ENCODE measurements around the gene SFXN2. TPM values are rescaled to one million over a fixed set of nuclear protein-coding genes. Genes with fewer than 3 reads are reported as not detected.

SFXN2 gene
- total and polyA plus RNA-seq, 2 experiments from 2014 or later: 12.3 to 17.5 TPM

DNA sequence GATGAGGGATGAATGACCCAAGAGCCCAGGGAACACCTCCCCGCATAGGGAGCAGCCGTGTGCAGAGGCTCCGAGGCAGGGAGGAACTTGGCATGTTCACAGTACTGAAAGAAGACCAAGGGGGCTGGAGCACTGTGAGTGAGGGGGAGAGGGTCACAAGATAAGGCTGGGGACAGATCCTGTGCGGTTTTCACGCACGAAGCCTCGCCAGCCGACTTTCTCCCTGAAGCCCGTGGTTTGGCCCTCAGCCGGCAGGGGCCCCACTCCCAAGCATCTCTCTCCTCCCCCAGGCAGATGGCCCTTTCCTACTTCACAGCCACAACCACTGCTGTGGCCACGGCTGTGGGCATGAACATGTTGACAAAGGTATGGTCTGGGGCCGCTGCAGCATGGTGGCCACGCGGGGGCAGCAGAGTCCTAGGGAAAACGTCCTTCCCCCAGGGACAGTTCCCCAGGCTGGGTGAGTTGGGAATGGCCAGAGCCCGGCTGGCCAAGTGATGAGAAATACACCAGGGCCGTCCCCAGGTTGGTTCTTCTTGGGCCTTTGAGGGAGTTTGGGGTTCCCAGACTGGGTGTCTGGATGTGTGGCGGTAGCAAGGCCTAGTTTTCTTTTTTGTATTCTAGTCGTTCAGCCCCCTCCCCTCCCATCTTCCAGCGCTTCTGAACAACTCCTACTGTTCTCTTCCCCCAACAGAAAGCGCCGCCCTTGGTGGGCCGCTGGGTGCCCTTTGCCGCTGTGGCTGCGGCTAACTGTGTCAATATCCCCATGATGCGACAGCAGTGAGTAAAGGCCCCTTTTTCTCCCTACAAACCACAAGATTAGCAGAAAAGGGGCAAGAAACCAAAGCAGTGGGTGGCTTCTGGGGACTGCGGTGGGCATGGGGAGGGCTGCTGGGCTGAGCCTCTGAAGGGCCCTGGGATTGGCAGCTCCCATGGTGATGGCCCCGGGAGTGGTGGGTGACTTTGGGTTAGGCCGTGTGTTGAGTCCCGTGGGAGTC is 14.9 kb downstream of the SFXN2 start:
- no peak overlapping the region for H3K4me2 ChIP-seq
- peak; percentile 91 for DNase-seq (ENCODE audit: low spot score)
- TF ChIP-seq EZH2 (IDR thresholded peaks at IDR 0.05; ENCODE audit: borderline replicate concordance) (no peak), EZH2phosphoT487 (IDR thresholded peaks at IDR 0.05; ENCODE audit: low read depth, severe bottlenecking, unreplicated experiment) (no peak)
- TF ChIP-seq, protein P1, sequence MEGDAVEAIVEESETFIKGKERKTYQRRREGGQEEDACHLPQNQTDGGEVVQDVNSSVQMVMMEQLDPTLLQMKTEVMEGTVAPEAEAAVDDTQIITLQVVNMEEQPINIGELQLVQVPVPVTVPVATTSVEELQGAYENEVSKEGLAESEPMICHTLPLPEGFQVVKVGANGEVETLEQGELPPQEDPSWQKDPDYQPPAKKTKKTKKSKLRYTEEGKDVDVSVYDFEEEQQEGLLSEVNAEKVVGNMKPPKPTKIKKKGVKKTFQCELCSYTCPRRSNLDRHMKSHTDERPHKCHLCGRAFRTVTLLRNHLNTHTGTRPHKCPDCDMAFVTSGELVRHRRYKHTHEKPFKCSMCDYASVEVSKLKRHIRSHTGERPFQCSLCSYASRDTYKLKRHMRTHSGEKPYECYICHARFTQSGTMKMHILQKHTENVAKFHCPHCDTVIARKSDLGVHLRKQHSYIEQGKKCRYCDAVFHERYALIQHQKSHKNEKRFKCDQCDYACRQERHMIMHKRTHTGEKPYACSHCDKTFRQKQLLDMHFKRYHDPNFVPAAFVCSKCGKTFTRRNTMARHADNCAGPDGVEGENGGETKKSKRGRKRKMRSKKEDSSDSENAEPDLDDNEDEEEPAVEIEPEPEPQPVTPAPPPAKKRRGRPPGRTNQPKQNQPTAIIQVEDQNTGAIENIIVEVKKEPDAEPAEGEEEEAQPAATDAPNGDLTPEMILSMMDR (IDR thresholded peaks at IDR 0.05; ENCODE audit: poor library complexity): peak; percentile 94
- H4K20me1 ChIP-seq (ENCODE audit: insufficient read depth, poor library complexity, severe bottlenecking): no peaks in the 10 kb centered on the region
- WGBS (ENCODE audit: low lambda C conversion rate, missing lambda C conversion rate): 63% methylated on average over 29 of the region's 30 CpGs
- H2AFZ ChIP-seq: no peak overlapping the region
- no peak overlapping the region for H3K4me3 ChIP-seq
- no peaks in the 10 kb centered on the region for H3K36me3 ChIP-seq (replicated peaks; ENCODE audit: insufficient read depth, low read depth)
- no peaks in the 10 kb centered on the region for H3K4me1 ChIP-seq (ENCODE audit: insufficient read depth)
- H3K27ac ChIP-seq: no peak overlapping the region
- H3K79me2 ChIP-seq: peaks cover under 1% of the 10 kb centered on the region
- H3K9me2 ChIP-seq (replicated peaks; ENCODE audit: insufficient read depth): no peaks in the 10 kb centered on the region
- no peaks in the 10 kb centered on the region for H3K27me3 ChIP-seq
- no peaks in the 10 kb centered on the region for H3K9me3 ChIP-seq (ENCODE audit: low read depth)

DNA sequence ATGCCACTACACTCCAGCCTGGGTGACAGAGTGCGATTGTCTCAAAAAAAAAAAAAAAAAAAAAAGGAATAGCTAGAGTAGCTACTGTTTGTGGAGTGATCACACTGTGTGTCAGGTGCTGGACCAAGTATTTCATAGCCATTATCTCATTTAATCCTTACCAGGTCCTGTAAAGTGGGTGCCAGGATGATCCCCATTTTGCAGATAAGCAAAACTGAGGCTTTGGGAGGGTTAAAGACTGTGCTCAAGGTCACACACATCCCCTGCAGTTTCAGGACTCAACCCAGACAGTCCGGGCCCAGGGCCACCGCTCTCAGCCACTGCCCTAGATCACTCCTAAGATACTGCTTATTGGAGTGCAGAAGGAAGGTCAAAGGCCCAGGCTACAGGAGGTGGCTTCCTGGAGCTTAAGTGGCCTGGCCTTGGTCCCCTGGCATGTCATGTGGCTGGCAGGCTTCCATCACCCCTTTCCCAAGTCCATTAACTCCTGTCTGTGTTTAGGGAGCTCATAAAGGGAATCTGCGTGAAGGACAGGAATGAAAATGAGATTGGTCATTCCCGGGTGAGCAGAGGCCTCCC is 16.9 kb downstream of the SFXN2 start:
- H3K27ac ChIP-seq: no peak overlapping the region
- DNase-seq (ENCODE audit: low spot score): no peak
- no peaks in the 10 kb centered on the region for H4K20me1 ChIP-seq (ENCODE audit: insufficient read depth, poor library complexity, severe bottlenecking)
- no peaks in the 10 kb centered on the region for H3K27me3 ChIP-seq
- WGBS (ENCODE audit: low lambda C conversion rate, missing lambda C conversion rate): 89% methylated on average over 5 of the region's 5 CpGs
- H3K4me2 ChIP-seq: no peak overlapping the region
- H2AFZ ChIP-seq: no peak overlapping the region
- H3K4me3 ChIP-seq: no peak overlapping the region
- H3K4me1 ChIP-seq (ENCODE audit: insufficient read depth): no peaks in the 10 kb centered on the region
- H3K9me2 ChIP-seq (replicated peaks; ENCODE audit: insufficient read depth): no peaks in the 10 kb centered on the region
- no peaks in the 10 kb centered on the region for H3K36me3 ChIP-seq (replicated peaks; ENCODE audit: insufficient read depth, low read depth)
- H3K9me3 ChIP-seq (ENCODE audit: low read depth): no peaks in the 10 kb centered on the region
- TF ChIP-seq EZH2 (IDR thresholded peaks at IDR 0.05; ENCODE audit: borderline replicate concordance) (no peak), EZH2phosphoT487 (IDR thresholded peaks at IDR 0.05; ENCODE audit: low read depth, severe bottlenecking, unreplicated experiment) (no peak)
- TF ChIP-seq, protein P1 (IDR thresholded peaks at IDR 0.05; ENCODE audit: poor library complexity): no peak
- no peaks in the 10 kb centered on the region for H3K79me2 ChIP-seq

DNA sequence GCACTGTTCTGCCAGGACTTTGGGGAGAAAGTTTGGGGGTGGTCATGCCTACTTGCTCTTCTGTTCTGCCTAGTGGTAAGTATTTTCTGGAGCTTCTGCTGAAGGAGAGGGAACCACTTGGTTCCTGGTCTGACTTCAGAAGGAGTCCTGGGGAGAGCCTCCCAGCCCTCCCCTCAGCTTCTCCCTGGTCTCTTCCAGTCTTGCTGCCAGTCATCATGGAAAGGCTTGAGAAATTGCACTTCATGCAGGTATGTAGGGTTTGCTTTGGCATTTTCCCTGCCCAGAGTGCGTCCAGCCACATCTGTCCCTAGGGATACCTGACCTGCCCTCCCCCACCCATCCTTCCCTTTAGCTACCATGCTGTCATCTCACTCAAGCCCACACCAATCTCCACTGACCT is 18.2 kb downstream of the SFXN2 start:
- H3K27ac ChIP-seq: no peak overlapping the region
- H3K9me3 ChIP-seq (ENCODE audit: low read depth): no peaks in the 10 kb centered on the region
- H3K4me1 ChIP-seq (ENCODE audit: insufficient read depth): no peaks in the 10 kb centered on the region
- DNase-seq (ENCODE audit: low spot score): no peak
- H3K4me2 ChIP-seq: no peak overlapping the region
- no peaks in the 10 kb centered on the region for H4K20me1 ChIP-seq (ENCODE audit: insufficient read depth, poor library complexity, severe bottlenecking)
- no peaks in the 10 kb centered on the region for H3K79me2 ChIP-seq
- TF ChIP-seq EZH2phosphoT487 (IDR thresholded peaks at IDR 0.05; ENCODE audit: low read depth, severe bottlenecking, unreplicated experiment) (no peak), EZH2 (IDR thresholded peaks at IDR 0.05; ENCODE audit: borderline replicate concordance) (no peak)
- TF ChIP-seq, protein P1 (IDR thresholded peaks at IDR 0.05; ENCODE audit: poor library complexity): no peak
- no peak overlapping the region for H2AFZ ChIP-seq
- H3K36me3 ChIP-seq (replicated peaks; ENCODE audit: insufficient read depth, low read depth): no peaks in the 10 kb centered on the region
- H3K9me2 ChIP-seq (replicated peaks; ENCODE audit: insufficient read depth): no peaks in the 10 kb centered on the region
- H3K27me3 ChIP-seq: no peaks in the 10 kb centered on the region
- H3K4me3 ChIP-seq: no peak overlapping the region
- WGBS (ENCODE audit: low lambda C conversion rate, missing lambda C conversion rate): 0% methylated on average over 1 of the region's 1 CpG

Data from hepatocyte (in vitro differentiated cells).